ENCODE data around the gene GATAD1.
A peak's percentile ranks its signal among the peaks of the same experiment; 100 is the strongest.
"Not testable (repeated sequence)": the region's sequence is repeated elsewhere in the genome, so short reads cannot be mapped to it uniquely, and the experiment has no call there.

The GATAD1 gene, protein sequence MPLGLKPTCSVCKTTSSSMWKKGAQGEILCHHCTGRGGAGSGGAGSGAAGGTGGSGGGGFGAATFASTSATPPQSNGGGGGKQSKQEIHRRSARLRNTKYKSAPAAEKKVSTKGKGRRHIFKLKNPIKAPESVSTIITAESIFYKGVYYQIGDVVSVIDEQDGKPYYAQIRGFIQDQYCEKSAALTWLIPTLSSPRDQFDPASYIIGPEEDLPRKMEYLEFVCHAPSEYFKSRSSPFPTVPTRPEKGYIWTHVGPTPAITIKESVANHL

DNA sequence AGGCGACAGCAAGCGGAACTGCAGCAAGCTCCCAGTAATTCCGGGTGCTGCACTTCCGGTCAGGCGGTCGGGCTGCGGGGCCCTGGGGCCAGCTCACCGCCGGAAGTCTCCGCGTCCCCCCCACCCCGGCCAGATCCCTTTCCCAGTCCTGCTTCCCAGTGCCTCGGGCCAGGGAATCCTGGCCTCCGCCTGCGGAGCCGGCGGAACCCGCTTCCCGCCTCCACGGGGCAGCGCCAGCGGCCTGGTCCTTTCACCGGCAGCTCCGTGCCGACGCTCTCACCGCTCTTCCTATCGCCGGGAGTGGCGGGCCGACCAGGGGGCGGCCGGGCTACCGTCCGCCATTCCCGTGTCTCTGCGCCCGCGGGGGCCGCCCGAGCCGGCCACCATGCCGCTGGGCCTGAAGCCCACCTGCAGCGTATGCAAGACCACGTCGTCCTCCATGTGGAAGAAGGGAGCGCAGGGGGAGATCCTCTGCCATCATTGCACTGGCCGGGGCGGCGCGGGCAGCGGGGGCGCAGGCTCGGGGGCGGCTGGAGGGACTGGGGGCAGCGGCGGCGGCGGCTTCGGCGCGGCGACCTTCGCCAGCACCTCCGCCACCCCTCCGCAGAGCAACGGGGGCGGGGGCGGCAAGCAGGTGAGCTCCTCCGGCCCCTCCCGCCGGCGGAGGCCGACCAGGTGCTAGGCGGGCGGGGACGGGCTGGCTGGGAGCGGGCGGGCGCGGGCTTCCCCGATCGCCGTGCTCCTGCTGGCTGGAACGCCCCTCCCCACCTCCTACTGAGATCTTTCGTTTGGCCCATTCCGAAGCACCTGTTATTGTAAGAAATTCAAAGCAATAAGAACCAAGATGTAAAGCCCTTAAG is at the start of gene GATAD1:
GATAD1 (plus strand) TSS at position 138 of the 860 bp plus-strand sequence; CDS start at position 386, 248 bp downstream.
- DNase-seq = peak; percentile 33

DNA sequence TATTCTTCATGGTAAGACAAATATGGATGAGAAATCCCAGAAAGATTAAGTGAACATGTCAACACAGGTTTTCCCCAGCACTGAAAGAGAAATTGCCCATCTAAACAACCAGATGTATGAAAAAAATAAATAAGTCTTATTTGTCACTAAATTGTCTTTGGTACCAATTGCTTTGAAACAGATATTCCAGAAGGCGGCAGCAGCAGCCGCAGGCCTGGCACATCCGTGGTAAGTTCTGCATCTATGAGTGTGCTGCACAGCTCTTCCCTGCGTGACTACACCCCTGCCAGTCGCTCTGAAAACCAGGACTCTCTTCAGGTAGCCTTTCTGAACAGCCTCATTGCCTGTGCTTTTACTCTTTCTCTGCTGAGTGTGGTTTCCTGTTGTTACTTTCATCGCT is 49.7 kb upstream of the GATAD1 start:
- no peak for DNase-seq

DNA sequence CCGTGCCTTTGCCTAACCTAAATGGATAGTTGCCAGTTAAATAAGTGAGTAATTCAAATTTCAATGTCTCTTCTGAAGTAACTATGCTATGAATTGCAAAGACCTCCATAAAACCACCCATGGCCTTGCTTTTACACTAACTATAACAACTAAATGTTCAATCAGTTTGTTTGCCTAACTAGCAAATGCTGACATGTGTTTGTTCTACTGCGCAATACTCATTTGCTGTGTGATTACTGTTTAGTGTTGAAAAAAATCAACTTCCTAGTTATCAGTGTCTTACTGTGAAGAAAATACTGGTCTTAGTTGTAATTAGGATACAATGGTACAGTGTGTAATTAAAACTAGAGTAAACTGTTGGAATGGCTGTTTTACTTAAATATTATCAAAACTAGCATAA is 47.3 kb upstream of the GATAD1 start:
- DNase-seq = no peak

DNA sequence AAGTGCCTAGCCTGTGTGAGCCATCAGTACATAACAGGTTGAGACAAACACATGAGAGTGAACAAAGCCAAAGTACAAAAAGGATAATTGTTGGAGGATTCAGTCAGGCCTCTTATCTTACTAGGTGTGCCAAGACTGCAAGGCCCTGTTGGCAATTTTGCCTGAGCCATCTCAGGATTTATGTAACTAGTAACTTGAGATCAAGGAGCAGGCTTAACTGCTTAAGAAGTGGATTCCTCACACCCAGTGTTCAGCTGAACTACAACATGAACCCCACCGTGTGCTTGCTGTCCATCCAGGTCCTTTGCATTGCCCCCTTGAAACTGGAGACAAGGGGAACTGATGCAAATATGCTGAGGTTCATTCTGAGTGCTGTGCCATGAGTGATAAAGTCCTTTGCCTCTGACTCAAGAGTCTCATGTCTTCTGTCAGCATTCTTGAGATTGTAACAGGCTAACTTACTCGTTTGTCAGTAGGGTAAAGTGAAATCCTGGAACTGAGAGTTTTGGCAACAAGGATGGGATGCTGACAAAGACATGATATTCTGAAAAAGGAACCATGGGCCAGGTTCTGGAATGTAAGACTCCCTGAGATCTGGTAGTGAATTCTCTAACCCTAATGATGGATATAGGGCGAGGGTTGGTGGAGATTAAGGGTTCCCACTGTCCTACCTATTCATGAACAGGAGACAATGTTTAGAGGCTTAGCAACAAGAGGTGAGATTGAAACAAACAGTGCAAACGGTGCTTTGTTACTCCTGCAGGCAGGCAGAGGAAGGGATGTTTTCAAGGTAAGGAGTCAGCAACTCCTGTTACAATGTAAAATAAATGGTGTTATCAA is 44.1 kb upstream of the GATAD1 start:
- no peak for DNase-seq

DNA sequence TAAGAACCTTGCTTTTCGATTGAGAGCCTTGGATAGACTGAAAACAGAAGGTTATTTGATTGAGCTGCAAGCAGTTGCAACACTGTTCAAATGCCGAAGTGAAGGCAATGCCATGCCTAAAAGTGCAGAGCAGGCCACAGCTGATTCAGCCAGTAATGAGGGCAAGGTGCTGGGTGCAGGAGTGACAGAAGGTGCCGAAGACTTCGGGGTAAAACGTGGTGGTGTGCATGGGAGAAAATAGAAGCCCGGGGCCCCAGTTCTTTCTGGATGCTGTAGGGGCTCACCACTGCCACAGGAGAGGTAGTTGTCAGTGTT is 43.6 kb upstream of the GATAD1 start:
- no peak for DNase-seq

DNA sequence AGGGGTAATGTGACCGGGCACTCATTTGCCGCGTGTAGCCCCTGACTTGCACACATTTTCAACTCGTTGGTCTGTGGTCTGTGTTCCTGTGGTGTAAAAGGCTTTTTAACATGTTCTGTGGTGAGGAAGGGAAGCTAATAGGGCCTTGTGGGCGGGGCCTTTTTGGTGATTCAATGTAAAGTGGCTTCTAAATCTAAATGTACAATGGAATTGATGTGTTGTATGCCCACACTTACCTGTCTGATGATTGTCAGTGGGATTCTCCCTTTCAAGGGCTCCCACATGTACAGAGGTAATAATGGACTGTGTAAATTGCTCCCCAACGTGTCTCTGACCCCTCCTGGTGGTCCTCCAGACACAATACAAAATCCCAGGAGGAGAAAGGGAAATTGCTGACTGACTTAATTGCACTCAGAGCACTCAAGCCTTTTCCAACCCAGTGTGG is 43.1 kb upstream of the GATAD1 start:
- DNase-seq = no peak

DNA sequence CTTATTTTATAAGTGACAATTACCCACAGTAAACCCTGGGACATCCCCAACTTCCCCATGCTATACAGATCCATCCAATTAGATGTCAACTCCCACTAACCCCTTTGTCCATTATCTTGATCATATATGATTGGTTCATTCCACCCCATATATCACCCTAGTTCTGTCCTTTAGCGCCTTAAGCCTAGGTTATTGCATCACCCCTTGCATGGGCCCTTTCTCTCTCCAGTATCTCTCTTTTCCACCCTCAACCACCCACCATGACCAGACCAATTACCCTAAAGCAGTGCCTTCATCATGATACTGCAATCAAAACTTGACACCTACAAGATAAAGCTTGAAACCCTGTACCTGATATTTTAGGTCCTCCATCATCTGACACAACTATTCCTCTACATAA is 37.9 kb upstream of the GATAD1 start:
- DNase-seq = no peak

DNA sequence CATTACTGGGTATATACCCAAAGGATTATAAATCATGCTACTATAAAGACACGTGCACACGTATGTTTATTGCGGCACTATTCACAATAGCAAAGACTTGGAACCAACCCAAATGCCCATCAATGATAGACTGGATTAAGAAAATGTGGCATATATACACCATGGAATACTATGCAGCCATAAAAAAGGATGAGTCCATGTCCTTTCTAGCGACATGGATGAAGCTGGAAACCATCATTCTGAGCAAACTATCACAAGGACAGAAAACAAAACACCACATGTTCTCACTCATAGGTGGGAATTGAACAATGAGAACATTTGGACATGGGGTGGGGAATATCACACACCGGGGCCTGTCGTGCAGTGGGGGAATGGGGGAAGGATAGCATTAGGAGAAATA is 37.1 kb upstream of the GATAD1 start:
- DNase-seq = not testable (repeated sequence)

DNA sequence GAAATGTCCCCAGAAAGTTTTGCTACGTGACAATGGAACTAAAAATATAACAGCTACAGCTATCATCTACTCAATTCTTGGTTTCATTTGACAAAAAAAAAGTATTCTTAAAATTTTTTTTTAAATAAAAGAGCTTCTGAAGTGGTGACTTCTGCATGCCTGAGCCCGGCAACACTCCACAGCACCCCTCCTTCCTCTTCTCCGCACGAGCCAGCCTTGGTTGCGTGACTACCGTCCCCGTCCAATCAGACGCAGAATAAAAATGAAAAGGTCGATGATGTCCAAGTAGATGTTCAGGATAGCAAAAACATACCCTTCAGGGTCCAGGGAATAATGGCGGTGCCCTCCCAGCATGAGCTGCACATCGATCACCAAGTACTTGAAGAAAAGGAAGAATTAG is 34.5 kb upstream of the GATAD1 start:
- no peak for DNase-seq

DNA sequence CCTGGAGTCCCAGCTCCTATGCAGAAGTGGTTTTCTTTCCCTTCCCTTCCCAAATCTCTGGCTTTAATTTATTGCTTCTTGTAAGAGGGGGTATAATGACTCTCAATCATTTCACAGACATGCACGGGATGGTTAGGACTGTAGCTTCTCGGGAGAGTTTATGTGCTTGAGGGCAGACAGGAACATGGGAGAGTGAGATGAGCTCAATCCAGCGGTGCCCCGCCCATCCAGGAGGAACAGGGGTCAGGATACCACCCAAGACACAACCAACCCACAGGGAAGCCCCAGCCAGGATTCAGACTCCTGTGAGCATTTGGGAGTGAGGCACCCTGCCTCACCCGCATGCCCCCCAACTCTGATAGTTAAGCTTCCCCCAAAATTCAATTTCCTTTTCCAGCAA is 33.7 kb upstream of the GATAD1 start:
- DNase-seq = no peak

DNA sequence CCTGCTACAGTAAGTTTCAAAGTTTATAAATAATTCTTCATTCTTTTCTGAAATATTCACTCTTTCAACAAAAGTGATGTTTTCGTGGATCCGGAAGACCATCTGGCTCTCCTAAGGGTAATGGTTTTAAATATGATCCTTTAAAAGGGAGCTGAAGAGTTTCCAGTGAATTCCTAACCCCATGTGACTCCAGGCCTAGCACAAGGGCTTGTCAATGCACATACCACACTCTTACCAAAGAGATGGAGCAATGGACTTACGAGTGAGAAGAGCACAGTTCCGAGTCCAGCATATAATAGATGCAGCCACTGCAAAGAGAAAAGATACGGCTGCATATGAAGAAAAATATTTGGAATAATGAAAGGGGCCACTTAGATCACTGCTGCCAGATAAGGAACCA is 32.1 kb upstream of the GATAD1 start:
- no peak for DNase-seq

DNA sequence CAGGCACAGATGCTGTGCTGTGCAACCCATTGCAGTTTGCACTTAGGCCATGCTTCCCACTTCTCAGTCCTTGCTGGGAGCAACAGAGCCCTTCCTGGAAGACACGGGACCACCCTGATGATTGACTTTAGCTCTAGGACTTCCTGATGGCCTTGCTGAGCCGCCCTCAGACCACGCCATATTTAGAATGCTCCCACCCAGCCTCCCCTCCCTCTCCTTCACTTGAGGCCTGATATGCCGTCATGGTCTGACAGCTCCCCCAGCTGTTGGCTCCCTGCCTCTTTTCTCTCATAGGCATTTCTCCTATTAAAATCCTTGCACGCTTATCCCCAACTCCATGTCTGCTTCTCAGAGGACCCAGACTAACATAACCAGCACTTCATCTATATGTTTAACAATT is 29.4 kb upstream of the GATAD1 start:
- DNase-seq = no peak

DNA sequence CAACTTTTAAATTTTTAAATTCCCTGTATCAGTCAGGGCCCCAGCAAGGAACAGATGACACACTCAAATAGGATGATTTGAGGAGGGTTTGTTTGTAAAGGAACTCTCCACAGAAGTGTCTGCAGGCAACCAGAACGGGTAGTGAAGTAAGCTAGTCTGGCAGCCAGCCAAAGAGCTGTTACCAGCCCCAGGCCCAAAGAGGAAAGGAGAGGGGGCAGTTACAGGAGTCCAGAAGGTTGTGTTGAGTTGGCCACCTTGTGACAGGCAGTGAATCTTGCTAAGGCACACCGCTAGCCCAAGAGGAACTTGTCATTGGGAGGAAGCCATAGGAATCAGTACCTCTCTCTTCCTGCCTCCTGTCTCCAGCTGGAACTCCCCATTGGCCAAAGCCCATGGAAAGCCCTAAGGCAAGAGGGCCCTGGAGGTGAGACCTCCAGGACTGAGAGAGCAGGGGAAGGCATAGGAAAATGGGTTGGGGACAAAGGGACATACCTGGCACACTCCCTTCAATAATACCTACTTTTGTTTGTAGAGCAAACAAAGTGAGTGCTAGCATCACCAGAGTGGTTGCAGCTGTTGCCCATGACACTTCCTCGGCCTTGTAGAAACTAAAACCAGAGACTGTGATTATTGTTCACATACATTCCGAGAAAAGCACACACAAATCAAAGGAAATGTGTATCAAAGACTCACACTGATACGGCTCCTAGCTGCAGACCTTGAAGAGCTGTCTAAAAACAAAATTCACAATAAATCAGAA is 25.4 kb upstream of the GATAD1 start:
- DNase-seq = peak; percentile 90

DNA sequence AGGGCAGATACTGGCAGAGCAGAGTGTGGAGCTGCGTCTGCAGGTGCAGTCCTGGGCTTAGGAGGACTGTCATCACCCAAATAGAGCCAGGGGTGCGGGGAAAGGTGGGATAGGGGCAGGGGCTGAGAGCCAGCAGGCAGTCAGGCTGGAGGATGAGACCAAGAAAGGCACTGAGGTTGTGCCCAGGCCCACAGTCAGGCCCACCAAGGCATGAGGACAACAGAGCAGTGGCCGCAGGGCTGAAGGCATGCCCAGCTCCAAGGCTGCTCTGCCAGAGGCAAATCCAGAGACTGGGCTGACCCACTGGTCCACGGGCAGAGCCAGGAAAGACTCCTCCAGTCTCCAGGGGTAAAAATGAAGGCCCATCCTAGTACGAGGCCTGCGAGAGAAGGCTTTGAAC is 24.4 kb upstream of the GATAD1 start:
- no peak for DNase-seq

DNA sequence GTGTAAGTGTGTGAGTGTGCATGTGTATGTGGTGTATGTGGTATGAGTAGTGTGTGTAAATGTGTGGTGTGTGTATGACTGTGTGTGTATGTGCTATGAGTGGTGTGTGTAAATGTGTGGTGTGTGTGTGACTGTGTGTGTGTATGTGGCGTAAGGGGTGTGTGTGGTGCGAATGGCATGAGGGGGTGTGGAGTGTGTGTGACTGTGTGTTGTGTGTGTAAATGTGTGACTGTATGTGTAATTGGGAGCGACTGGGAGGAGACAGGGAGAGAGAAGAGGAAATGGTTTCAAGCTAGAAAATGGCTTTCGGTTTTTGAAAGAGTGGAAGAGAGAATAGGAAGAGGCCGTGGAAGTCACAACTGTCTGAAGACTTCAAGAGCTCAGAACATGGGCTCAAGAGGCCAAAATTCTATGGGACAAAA is 23.6 kb upstream of the GATAD1 start:
- no peak for DNase-seq

DNA sequence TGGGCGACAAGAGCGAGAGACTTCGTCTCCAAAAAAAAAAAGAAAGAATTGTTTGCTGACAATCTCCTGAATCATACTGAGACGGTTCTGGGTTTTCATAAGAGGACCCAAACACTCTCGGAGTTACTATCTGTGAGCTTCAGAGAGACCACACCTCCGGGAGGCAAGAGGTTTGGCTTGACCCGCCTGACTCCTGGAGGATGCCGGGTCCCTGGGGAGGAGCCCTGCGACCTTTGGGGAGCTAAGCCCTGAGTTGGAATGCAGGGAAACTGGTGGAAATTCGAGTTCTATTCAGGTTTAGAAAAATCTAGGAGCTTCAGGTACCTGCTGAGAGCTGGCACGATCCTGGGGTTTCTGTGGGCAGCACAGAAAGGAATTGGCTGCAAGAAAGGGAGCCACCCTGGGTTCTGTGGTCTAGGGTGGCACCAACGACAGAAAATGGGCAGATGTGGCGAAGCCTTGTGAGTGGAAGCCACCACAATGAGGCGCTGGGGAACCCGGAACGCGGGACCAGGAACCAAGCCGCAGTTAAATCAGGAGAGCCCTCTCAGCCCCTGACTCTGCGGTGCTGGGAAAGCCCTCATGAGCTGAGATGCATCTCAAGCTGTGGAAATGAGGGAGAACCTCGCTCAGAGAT is 21.9 kb upstream of the GATAD1 start:
- DNase-seq = no peak

DNA sequence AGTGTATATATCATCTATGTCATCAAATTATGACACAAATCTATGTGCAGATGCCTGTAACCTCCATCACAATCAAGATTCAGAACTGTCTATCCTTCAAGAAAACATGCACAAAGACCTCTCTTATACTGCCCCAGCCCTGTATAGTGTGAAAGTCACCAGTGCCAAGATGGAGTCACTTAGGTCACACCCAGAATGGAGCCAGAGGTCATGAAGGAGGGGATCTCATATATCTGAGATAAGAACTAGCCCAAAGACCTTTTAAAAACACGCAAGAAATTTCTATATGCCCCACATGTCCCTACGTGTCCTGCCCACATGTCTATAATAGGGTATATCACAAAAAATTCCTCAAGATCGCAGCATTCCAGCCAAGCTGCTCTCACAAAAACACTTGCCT is 20.1 kb upstream of the GATAD1 start:
- DNase-seq = no peak

DNA sequence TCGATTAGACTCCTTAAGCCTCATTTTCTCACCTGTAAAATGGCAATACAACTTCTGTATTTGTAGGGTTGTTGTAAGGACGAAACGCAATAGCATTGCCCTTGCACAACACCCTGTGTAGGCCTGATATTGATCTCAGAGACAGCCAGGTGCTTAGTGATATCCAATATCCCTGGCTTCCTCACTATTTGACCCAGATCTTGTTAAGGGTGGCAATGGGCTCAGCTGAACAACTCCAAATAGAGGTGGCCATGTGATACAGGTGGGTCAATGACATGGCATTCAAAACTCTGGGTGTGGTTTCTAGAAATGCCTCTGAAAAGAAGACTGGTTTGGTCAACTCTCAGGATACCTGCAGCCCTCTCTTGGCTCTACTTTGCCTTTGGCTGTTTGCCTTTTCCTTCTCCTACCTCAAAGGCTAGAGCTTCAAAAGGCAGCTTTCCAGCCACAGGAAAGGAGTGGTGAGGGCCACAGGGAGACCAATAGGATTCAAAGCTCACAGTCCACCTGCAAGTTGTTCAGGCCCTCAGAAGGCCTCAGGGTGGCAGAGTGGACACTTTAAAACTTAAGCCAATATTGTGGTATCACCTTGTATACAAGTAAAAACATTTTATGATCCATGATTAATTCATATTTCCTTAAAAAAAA is 14.9 kb upstream of the GATAD1 start:
- no peak for DNase-seq

DNA sequence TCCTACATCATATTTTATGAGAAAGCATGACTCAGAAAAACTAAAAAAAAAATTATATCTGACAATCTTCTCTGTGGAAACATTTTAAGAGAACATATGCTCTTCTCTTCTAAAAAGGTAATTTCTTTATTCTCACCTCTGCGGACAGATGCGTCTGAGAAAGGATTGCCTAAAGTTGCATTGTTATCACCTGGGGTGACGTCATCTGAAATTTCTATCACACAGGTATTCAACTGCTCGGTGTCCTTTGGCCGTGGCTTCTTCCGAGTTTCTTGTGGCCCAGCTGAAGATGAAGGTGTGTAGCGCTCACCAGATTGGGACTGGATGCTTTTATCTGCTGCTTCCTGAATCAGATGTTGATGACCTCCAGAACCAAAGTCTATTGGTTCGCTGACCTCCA is 14.3 kb upstream of the GATAD1 start:
- DNase-seq = no peak

DNA sequence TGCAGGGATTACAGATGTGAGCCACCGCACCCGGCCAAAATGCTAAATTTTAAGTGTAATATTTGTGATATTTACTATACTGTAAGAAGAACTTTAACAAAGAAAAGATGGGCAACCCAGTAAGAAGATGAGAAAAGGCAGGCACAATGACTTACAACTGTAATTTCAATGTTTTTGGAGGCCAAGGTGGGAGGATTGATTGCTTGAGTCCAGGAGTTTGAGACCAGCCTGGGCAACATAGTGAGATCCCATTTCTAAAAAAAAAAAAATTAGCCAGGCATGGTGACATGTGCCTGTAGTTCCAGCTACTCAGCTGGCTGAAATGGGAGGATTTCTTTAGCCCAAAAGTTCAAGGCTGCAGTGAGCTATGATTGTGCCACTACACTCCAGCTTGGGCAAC is 11.7 kb upstream of the GATAD1 start:
- DNase-seq = no peak

DNA sequence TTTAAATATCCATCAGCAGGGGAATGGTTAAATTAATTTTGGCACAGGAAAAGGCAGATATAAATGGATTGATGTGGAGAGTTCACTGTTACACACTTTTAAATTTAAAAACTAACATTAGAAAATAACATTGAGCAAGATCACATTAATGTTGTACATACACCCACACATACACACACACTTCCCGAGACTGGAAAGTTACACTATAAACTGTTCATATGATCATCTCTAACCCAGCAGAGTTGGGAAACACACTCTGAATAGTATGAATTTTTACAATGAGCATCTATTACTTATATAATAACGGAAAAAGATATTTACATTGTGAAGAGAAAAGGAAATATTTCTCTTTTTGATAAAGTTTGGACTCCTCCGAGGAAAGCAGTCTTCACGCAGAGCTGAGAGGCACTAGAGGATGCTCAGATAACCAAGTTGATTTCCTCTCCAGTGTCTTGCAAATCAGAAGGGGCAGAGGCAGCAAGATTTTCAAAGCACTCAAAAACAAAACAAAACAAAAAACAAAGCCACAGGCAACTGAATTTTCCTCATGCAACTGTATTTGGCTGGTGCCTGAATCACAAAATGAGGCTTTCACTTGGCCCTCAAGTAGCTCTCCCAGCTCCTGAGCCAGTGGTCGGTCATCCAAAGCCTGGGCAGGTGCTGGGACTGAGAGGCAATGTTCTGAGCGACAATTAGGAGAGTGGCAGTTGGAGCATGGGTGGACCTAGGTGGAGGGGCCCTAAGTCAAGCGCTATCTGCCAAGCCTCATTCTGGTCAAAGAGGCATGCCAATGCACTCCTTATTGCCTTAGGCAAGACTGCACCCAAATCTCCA is 10.5 kb upstream of the GATAD1 start:
- DNase-seq = no peak
